DMS79 treated with DMSO at 0.1 percent for 48 hours (cell line): Measurements from ENCODE around the gene KDM2A.

ENCODE experiments used
- DNase-seq: peaks from one replicate; lab custom pipeline; 2025; lab: John Stamatoyannopoulos, UW

The KDM2A gene

DNA sequence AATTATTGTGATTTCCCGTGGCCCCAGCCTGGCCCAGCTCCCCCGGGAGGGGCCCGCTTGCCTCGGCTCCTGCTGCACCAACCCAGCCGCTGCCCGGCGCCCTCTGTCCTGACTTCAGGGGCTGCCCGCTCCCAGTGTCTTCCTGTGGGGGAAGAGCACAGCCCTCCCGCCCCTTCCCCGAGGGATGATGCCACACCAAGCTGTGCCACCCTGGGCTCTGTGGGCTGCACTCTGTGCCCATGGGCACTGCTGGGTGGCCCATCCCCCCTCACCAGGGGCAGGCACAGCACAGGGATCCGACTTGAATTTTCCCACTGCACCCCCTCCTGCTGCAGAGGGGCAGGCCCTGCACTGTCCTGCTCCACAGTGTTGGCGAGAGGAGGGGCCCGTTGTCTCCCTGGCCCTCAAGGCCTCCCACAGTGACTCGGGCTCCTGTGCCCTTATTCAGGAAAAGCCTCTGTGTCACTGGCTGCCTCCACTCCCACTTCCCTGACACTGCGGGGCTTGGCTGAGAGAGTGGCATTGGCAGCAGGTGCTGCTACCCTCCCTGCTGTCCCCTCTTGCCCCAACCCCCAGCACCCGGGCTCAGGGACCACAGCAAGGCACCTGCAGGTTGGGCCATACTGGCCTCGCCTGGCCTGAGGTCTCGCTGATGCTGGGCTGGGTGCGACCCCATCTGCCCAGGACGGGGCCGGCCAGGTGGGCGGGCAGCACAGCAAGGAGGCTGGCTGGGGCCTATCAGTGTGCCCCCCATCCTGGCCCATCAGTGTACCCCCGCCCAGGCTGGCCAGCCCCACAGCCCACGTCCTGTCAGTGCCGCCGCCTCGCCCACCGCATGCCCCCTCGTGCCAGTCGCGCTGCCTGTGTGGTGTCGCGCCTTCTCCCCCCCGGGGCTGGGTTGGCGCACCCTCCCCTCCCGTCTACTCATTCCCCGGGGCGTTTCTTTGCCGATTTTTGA lies 166.8 kb downstream of the KDM2A start:
- no peak for DNase-seq

DNA sequence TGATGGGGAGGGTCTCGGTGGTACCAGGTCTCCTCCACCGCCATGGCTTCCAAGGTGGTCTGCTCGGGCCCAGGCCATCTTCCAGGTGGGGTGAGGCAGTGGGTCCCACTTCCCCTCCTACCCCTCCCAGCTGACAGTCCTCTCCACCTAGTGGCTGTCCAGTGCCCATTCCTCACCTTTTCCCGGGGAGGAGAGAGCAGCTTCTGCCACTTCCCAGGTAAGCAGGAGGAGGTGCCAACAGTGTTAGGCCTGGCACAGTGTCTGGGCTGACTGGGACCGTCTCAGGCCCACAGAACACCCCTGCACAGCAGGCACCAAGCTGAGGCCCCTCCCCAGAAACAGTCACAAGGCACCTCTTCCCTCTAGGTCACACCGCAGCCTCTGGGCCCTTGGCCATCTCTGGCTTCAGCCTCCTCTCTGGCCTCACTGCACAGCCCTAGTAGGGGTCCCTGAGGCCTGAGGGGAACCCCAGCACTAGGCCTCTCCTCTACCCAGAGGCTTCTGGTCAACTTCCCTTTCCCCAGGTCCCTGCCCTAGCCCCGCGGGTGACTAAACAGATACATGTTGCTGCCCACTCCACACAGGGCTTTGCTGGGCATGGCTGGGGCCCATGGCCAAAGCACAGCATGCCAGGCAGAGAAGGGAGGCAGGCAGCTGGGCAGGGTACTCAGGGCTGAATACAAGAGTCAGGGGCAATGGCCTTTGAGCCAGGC lies 167.7 kb downstream of the KDM2A start:
- DNase-seq: no peak

DNA sequence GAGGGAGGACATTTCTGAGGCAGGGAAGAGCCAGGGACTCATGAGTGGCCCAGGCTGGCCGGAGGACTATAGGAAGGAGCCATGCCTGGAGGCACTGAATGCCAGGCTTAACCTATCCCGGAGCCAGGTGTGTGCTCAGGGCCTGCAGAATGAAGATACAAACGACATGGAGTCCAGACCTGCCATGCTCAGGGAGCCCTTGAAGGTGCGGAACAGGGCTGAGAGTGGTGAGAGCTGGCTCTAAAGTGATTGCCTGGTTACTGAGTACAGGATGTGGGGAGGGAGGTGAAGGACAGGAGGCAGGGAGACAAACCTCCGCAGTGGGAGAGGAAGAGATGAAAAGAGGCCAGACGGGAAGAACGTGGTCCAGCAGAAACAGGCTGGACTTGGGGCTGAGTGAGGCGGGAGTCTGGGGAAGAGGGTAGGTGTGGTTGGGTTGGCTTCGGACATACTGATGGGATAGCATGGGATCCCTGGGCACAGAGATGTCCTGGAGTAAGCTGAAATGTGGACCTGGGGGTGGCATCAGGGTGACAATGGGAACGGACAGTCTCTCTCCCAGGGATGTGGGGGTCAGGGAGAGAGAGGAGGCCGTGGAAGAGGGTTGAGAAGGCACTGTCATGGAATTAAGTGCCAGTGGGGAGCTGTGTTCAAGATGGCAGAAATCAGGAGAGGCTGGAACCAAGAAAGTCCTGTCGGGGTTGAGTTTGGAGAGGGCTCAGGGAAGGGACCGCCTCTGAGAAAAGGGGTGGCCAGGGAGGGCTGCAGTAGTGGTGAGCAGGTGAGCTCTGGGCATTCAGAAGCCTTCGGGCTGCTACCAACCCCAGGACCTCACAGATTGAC lies 168.5 kb downstream of the KDM2A start:
- DNase-seq: no peak

DNA sequence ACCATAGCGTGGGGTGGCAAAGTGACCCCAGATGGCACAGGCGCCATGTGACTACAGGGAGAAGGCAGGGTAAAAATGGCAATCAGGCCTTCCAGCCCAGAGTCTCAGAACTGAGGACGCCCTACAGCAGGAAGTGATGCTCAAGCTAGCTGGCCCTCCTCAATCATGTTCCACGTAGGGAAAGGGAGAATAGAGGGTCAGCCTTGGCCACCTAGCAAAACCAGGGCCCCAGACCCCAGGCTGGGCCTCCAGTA lies 169.1 kb downstream of the KDM2A start:
- DNase-seq: no peak

DNA sequence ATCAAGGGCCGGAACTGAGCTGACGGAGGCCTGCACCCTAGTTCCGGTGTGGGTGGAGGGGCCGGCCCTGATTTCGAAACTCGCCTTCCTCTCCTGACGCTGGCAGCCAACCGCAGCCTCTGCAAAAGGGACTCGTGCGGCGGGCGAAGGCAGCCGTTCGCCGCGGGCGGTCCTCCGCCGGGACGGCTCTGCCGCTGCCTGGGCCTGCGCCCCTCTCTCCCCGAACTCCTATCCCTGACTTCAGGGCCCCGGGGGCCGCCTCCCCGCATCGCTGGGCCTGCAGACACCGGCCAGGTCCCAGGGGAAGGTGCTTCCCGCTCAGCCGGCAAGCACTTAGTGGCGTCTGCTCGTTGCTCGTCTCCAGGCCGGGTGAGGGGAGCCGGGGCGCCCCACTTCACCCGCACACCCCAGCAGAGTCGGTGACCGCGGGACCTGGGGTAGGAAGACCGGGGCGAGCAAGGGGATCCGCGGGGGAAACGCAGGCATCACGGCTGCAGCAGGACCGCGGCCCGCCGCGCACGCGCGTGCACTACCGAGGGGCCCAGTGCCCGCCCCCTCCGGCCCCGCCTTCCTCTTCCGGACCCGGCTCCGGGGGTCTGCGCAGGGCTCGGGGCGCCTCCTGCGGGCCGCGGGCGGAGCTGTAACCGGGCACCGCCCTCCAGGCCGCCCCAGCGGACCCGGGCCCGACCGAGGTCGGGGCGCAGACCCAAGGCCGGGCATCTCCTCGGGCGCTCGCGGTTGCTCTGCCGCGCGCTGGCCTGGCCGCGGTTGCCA lies 169.6 kb downstream of the KDM2A start:
- DNase-seq: peak; percentile 69

DNA sequence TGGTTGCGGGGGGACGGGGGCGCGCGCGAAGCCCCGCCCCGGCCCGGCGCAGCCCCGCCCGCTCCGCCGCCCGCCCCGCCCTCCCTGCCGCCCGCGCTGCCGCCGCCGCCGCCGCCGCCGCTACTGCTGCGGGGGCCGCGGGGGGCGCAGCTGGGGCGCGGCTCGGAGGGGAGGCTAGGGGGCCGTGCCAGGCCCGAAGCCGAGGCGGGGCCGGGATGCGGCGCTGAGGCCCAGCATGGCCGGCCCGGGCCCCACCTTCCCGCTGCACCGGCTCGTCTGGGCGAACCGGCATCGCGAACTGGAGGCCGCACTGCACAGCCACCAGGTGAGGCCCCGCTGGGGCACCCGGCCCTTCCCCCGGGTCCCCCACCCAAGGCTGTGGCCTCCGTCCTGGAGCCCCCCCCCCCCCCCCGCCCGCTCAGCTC lies 170.2 kb downstream of the KDM2A start, which contains the start of gene ANKRD13D:
Gene ANKRD13D (plus strand): TSS at position 78 of the 425 bp plus-strand sequence. CDS start 158 bp downstream, at position 236.
- peak; percentile 69 for DNase-seq

DNA sequence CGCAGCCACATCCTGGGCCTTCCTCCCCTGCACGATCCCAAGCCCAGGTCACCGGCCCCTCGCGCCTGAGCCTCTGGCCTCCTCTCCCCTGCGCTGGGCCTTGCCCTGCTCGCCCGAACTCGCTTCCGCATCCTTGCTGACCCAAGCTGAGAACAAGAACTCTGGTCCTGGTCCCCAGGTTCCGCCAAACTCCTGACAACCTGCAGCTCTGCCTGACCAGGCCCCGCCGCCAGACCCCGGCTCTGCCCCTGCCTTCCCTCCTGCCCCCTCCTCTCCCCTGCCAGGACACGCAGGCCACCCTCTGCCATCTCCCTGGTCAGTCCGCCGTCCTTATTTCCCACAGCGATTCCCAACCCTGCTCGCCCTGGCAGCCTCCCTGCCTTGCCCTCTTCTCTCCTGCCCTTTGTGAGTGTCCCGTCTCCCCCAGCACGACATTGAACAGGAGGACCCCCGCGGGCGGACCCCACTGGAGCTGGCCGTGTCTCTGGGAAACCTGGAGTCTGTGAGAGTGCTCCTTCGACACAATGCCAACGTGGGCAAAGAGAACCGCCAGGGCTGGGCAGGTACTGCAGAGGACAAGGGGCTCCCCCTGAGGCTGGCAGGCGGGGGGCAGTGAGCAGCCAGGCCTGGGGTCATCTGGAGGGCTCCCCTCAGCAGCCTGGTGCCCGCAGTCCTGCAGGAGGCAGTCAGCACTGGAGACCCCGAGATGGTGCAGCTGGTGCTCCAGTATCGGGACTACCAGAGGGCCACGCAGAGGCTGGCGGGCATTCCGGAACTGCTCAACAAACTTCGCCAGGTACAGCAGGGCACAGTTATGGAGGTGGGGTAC lies 170.8 kb downstream of the KDM2A start:
- DNase-seq: no peak

DNA sequence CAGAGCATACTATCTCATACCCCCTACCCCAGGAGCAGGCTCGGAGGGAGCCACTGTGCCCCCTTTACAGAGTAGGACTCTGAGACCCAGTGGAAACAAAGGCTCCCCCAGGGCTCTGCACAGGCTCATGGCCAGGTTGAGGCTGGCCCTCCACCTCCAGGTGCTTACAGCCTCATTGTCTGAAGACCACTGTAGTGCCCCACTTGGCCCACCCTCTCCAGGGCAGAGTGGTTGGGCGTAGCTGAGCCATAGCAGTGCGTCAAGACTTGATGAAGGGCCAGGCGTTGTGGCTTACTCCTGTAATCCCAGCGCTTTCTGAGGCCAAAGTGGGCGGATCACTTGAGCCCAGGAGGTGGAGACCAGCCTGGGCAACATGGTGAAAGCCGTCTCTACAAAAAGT lies 171.7 kb downstream of the KDM2A start:
- no peak for DNase-seq

DNA sequence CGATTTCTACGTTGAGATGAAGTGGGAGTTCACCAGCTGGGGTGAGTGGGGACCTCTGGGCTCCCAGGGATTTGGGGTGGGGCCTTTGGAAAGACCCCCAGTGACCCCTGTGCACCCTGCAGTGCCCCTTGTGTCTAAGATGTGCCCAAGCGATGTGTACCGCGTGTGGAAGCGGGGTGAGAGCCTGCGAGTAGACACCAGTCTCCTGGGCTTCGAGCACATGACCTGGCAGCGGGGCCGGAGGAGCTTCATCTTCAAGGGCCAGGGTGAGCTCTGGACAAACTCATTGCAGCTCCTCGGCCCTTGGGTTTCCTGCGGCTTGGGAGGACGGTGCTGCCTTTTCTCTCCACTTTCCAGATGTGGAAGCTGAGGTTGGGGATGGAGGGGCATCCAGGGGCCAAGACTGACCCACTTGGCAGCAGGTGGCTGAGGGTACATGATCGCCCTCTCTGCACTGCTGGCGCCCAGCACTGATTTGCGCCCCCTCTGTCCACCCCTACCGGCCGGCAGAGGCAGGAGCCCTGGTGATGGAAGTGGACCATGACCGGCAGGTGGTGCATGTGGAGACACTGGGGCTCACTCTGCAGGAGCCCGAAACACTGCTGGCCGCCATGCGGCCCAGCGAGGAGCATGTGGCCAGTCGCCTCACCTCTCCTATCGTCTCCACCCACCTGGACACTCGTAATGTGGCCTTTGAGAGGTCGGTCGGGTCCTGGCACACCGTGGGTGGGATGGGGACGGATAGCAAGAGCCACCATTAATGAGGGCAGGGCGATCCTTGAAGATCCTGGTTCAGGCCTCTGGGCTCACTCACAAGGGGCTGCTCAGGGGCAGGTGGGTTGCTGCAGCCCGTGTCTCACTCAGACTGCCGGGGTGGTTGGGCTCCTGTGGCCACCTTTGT lies 172.7 kb downstream of the KDM2A start:
- DNase-seq: no peak

DNA sequence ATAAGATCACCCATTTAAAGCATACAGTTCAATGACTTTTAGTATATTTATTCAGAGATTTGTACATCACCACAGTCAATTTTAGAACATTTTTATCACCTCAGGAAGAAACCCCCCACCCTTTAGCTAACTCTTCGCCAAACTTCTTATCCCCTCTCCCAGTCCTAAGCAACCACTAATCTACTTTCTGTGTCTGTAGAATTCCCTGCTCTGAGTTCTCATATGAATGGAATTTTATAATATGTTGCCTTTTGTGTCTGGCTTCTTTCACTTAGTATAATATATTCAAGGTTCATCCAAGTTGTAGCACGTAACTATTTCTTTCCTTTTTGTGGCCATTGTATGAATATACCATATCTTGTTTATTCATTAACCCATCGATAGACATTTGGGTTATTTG lies 173.6 kb downstream of the KDM2A start:
- DNase-seq: no peak

DNA sequence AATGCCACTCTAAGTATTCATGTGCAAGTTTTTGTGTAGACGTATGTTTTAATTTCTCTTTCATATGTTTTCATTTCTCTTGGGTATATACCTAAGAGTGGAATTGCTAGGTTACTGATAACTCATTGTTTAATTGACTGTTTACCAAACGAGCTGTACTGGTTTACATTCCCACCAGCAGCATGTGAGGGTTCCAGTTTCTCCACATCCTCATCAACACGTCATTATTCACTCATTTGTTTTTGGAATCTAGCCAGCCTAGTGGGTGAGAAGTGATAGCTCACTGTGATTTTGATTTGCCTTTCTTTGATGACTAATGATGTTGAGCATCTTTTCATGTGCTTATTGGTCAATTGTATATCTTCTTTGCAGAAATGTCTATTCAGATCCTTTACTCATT lies 174.0 kb downstream of the KDM2A start:
- no peak for DNase-seq

DNA sequence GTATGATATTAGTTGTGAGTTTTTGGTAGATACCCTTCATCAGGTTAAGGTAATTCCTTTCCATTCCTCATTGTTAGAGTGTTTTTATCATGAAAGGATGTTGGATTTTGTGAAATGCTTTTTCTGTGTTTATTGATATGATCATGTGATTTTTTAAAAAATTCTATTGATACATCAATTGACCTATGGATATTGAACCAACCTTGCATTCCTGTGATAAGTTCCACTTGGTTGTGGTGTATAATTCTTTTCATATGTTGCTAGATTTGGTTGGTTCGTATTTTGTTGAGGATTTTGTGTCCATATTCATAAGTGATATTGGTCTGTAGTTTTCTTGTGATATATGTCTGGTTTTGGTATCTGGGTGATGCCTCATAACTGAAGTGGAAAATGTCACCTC lies 176.8 kb downstream of the KDM2A start:
- no peak for DNase-seq

DNA sequence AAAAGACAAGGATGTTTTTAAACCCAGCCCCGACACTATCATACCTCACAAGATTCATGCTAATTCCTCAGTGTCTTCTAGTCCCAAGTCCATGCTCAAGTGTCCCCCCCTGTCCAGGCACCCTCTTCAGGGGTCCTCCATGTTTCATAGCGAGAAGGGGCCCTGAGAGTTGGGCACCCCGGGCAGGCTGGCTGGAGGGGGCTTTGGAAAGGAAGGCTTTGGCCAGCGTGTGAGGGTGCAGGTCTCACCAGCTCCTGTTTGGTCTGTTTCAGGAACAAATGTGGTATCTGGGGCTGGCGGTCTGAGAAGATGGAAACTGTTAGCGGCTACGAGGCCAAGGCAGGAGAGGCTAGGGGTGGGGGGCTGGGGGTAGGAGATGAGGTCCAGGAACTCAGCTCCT lies 179.7 kb downstream of the KDM2A start:
- no peak for DNase-seq

DNA sequence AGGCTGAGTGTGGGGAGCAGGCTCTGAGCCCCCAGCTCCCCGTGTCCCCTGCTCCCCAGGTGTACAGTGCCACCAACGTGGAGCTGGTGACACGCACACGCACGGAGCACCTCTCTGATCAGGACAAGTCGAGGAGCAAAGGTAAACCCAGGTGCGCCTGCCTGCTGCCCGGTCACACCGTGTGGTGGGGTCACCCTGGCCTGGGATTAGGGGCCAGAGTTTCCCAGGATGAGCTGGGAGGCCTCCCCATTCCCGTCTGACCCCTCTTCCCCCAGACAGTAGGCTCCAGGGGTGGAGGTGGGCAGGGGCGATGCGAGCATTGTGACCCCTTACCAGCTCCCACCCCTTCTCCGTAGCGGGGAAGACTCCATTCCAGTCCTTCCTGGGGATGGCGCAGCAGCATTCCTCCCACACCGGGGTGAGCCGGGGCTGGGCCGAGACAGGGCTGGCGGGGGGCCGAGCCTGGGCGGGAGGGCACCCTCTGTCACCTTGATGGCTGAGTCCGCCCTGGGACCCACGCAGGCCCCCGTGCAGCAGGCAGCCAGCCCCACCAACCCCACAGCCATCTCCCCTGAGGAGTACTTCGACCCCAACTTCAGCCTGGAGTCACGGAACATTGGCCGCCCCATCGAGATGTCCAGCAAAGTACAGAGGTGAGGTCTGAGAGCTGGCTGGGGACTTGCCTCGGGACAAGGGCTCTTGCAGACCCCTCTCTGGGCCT lies 180.6 kb downstream of the KDM2A start:
- no peak for DNase-seq

DNA sequence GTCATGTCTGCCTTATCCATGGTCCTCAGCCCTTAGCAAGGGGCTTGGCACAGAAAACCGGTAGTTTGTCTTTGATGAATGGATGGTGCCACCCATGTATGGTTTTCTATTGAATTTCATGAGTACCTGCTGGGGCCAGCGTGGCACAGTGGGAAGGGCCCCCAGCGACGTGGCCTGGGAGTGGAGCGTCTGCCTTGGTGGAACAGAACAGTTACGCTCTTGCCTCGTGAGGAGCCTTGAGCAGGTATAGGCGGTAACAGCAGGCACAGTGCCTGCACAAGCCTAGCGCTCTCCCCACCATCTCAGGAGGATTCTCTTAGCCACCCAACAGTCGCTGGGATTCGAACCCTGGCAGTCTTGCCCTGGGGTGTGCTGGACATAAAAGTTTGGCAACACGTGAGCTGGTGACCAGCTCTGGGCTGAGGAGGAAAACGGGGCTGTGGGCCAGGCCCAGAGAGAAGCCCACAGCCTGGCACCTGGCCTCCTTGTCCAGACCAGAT lies 181.2 kb downstream of the KDM2A start:
- DNase-seq: no peak

DNA sequence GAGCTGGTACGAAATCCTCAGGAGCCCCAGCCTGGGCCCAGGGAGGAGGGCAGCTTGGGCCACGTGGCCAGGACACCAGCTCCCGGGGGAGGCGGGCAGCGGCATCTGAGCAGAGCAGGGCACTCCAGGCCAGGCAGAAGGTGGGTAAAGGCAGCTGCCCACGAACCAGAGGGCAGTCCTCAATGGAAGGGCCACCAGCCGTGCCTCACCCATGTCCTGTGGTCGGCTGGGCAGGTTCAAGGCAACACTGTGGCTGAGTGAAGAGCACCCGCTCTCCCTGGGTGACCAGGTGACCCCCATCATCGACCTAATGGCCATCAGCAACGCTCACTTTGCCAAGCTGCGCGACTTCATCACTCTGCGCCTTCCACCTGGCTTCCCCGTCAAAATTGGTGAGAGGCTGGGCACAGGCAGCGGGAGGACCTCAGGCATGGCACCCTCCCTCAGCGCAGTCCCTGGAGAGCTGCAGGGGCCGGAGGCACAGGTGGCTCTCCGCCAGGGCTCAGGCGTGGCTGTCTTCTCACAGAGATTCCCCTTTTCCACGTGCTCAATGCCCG lies 181.8 kb downstream of the KDM2A start:
- no peak for DNase-seq

DNA sequence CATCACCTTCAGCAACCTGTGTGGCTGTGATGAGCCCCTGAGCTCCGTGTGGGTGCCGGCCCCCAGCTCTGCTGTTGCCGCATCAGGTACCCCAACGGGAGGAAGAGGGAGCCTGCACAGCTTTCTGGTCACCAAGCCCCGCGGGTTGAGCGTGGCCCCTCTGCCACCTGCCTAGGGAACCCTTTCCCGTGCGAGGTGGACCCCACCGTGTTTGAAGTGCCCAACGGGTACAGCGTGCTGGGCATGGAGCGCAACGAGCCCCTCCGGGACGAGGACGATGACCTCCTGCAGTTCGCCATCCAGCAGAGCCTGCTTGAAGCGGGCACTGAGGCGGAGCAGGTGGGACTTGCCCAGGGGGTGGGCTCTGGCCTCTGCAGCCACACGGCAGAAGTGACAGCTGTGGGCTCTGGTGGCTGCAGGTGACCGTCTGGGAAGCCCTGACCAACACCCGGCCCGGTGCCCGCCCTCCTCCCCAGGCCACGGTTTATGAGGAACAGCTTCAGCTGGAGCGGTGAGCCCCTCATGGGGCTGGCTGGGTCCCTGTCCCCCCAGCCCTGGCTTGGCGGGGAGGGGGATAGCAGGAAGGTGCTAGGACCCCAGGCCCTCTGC lies 182.4 kb downstream of the KDM2A start:
- DNase-seq: no peak

DNA sequence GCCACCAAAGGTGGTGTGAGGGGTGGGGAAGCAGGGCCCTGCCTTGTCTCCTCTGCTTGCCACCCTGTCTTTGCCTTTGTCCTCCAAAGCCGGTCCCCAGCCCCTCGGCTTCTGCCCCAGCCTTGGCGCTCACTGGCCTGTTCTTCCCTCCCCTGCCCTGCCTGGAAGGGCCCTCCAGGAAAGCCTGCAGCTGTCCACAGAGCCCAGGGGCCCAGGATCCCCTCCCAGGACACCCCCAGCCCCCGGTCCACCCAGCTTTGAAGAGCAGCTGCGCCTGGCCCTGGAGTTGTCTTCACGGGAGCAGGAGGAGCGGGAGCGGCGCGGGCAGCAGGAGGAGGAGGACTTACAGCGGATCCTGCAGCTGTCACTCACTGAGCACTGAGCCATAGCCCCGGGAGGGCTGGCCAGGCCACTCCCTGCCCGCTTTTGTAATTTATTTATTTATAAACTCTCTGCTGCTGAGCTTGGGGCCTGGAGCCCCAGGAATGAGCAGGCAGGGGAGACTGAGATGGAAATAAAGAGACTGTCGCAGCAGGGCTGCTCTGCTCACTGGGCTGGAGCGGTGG lies 183.0 kb downstream of the KDM2A start:
- peak; percentile 75 for DNase-seq
